Germinal center (tissue), 1 donor: ENCODE data around the gene TEX26.
A peak's percentile ranks its signal among the peaks of the same experiment; 100 is the strongest.

Experiments used
- DNase-seq: peaks from one replicate; pipeline ENCODE4 v3.0.0; 2012; ENCODE audit warnings: mixed read lengths, low spot score

The TEX26 gene

GRCh38 chr13:30976025-30976424, 43.6 kb downstream of the TEX26 start:
- no peak for DNase-seq

- peak; percentile 8 for DNase-seq
Measured at GRCh38 chr13:30978981-30979956, 46.8 kb downstream of the TEX26 start.

GRCh38 chr13:30982506-30982905, 50.0 kb downstream of the TEX26 start:
- no peak for DNase-seq

GRCh38 chr13:30982906-30983305, 50.5 kb downstream of the TEX26 start:
- DNase-seq = no peak

GRCh38 chr13:30983431-30983830, 51.0 kb downstream of the TEX26 start:
- no peak for DNase-seq

- DNase-seq = no peak
Measured at GRCh38 chr13:30984620-30985019, 52.2 kb downstream of the TEX26 start.

- no peak for DNase-seq
Measured at GRCh38 chr13:30985637-30986205, 53.3 kb downstream of the TEX26 start.

GRCh38 chr13:30991184-30991583, 58.7 kb downstream of the TEX26 start:
- no peak for DNase-seq

- no peak for DNase-seq
Measured at GRCh38 chr13:30991922-30992321, 59.5 kb downstream of the TEX26 start.

GRCh38 chr13:30995331-30995730, 62.9 kb downstream of the TEX26 start:
- no peak for DNase-seq

GRCh38 chr13:30997697-30998096, 65.2 kb downstream of the TEX26 start:
- DNase-seq = no peak

GRCh38 chr13:30998136-30999088, 66.0 kb downstream of the TEX26 start:
- no peak for DNase-seq

GRCh38 chr13:31000889-31001288, 68.4 kb downstream of the TEX26 start:
- no peak for DNase-seq

- DNase-seq = no peak
Measured at GRCh38 chr13:31001647-31002046, 69.2 kb downstream of the TEX26 start.

GRCh38 chr13:31005066-31005465, 72.6 kb downstream of the TEX26 start:
- DNase-seq = no peak

- no peak for DNase-seq
Measured at GRCh38 chr13:31007417-31007816, 75.0 kb downstream of the TEX26 start.

GRCh38 chr13:31008400-31009115, 76.1 kb downstream of the TEX26 start:
- no peak for DNase-seq

- DNase-seq = no peak
Measured at GRCh38 chr13:31009166-31009565, 76.7 kb downstream of the TEX26 start.

- DNase-seq = no peak
Measured at GRCh38 chr13:31010296-31010695, 77.8 kb downstream of the TEX26 start.

GRCh38 chr13:31011193-31011860, 78.9 kb downstream of the TEX26 start:
- DNase-seq = no peak
